IMR-90 (cell line): ENCODE data around the gene CCR5AS.

ENCODE experiments used
- ATAC-seq: fragments of 200-7000 bp; cut with Tn5 transposase; 2 replicates; pipeline ENCODE4 v1.9.1; 2020; ENCODE audit warnings: low read depth, mild to moderate bottlenecking, moderate library complexity
- BruUV-seq: library from RNA; stranded (reverse); fragments of 400-500 nt; replicated peaks from 2 replicates; lab custom pipeline; 2021; lab: Mats Ljungman, UMichigan
- CTCF ChIA-PET: fragments of 300-600 bp; formaldehyde crosslinking; extraction: SDS; loops from one replicate; lab custom pipeline; 2021; ENCODE audit warnings: antibody characterized with exemption; lab: Yijun Ruan, JAX
- POLR2A ChIA-PET: fragments of 300-600 bp; sonication (Branson Sonifier 250); formaldehyde crosslinking; loops from one replicate; lab custom pipeline; 2022; ENCODE audit warnings: antibody characterized with exemption; ENCODE audit not compliant: unreplicated experiment; lab: Charles Lee
- DNase-seq: peaks from one replicate; pipeline ENCODE4 v3.0.0; 2013
- H2AFZ ChIP-seq: replicated peaks from 2 replicates; pipeline ENCODE3; 2013; ENCODE audit warnings: low read length, mild to moderate bottlenecking; ENCODE audit not compliant: poor library complexity
- H2AK5ac ChIP-seq: 2 replicates; pipeline ENCODE4 v1.6.1; 2013; ENCODE audit warnings: low read depth, low read length, inconsistent platforms
- H2AK9ac ChIP-seq: replicated peaks from 2 replicates; pipeline ENCODE3; 2013; ENCODE audit warnings: mild to moderate bottlenecking, low read depth, low read length, moderate library complexity; ENCODE audit not compliant: poor library complexity
- H2BK120ac ChIP-seq: 2 replicates; pipeline ENCODE4 v1.6.1; 2013; ENCODE audit warnings: low read depth, low read length, inconsistent platforms
- H2BK15ac ChIP-seq: 3 replicates; pipeline ENCODE4 v1.6.1; 2013; ENCODE audit warnings: low read depth, low read length, inconsistent platforms
- H2BK20ac ChIP-seq: 2 replicates; pipeline ENCODE4 v1.6.1; 2013; ENCODE audit warnings: low read depth, mild to moderate bottlenecking, inconsistent platforms, low read length, moderate library complexity
- H2BK5ac ChIP-seq: 2 replicates; pipeline ENCODE4 v1.6.1; 2013; ENCODE audit warnings: mild to moderate bottlenecking, low read depth, low read length, inconsistent platforms; ENCODE audit not compliant: poor library complexity, severe bottlenecking
- H3K14ac ChIP-seq: replicated peaks from 2 replicates; pipeline ENCODE4 v1.6.1; 2013; ENCODE audit warnings: low read depth, low read length, inconsistent platforms
- H3K18ac ChIP-seq: 2 replicates; pipeline ENCODE4 v1.6.1; 2013; ENCODE audit warnings: low read depth, low read length, control low read depth
- H3K23ac ChIP-seq: 2 replicates; pipeline ENCODE4 v1.6.1; 2013; ENCODE audit warnings: low read depth, low read length, inconsistent platforms
- H3K27ac ChIP-seq: 2 replicates; pipeline ENCODE4 v1.5.1; 2013; ENCODE audit warnings: mild to moderate bottlenecking, control low read depth, low read length; ENCODE audit not compliant: insufficient read depth
- H3K27me3 ChIP-seq: 2 replicates; pipeline ENCODE4 v1.6.1; 2013; ENCODE audit warnings: low read length; ENCODE audit not compliant: control insufficient read depth, insufficient read depth
- H3K36me3 ChIP-seq: 2 replicates; pipeline ENCODE4 v1.6.1; 2013; ENCODE audit warnings: low read length, mixed read lengths; ENCODE audit not compliant: control insufficient read depth, insufficient read depth
- H3K4ac ChIP-seq: 2 replicates; pipeline ENCODE4 v1.6.1; 2013; ENCODE audit warnings: low read depth, low read length, inconsistent platforms
- H3K4me1 ChIP-seq: 2 replicates; pipeline ENCODE4 v1.6.1; 2013; ENCODE audit warnings: low read length, mixed read lengths; ENCODE audit not compliant: control insufficient read depth, insufficient read depth
- H3K4me2 ChIP-seq: 2 replicates; pipeline ENCODE4 v1.6.1; 2013; ENCODE audit warnings: low read depth, mild to moderate bottlenecking, control low read depth, low read length, moderate library complexity
- H3K4me3 ChIP-seq: 2 replicates; pipeline ENCODE4 v1.5.1; 2013; ENCODE audit warnings: low read depth, mild to moderate bottlenecking, control low read depth, low read length, moderate library complexity; ENCODE audit not compliant: insufficient read depth
- H3K56ac ChIP-seq: 2 replicates; pipeline ENCODE4 v1.6.1; 2013; ENCODE audit warnings: low read length, inconsistent platforms; ENCODE audit not compliant: insufficient read depth; ENCODE audit errors: extremely low read depth
- H3K79me1 ChIP-seq, 2 experiments: 2 replicates each; pipeline ENCODE4 v1.6.1; 2013; ENCODE audit warnings: low read length in 2 of 2, inconsistent platforms in 1 of 2, low read depth in 1 of 2
- H3K9ac ChIP-seq: 2 replicates; pipeline ENCODE4 v1.6.1; 2013; ENCODE audit warnings: low read depth, low read length, control low read depth
- H3K9me1 ChIP-seq: 2 replicates; pipeline ENCODE4 v1.6.1; 2013; ENCODE audit warnings: low read length, inconsistent platforms; ENCODE audit not compliant: insufficient read depth
- H3K9me3 ChIP-seq: 2 replicates; pipeline ENCODE4 v1.6.1; 2013; ENCODE audit warnings: low read length; ENCODE audit not compliant: control insufficient read depth, insufficient read depth
- H4K20me1 ChIP-seq: 2 replicates; pipeline ENCODE4 v1.6.1; 2013; ENCODE audit warnings: low read length, inconsistent platforms; ENCODE audit not compliant: insufficient read depth
- H4K5ac ChIP-seq: 2 replicates; pipeline ENCODE4 v1.6.1; 2013; ENCODE audit warnings: mild to moderate bottlenecking, low read depth, low read length, control low read depth
- H4K8ac ChIP-seq, 2 experiments: 2 replicates each; pipeline ENCODE4 v1.6.1; 2013; ENCODE audit warnings: low read depth in 2 of 2, low read length in 2 of 2, control low read depth in 1 of 2, inconsistent platforms in 1 of 2
- H4K91ac ChIP-seq: 2 replicates; pipeline ENCODE4 v1.6.1; 2013; ENCODE audit warnings: low read depth, low read length, inconsistent platforms; ENCODE audit not compliant: insufficient read depth
- BHLHE40 ChIP-seq: fragments of 150-350 bp; IDR thresholded peaks from 2 replicates; pipeline ENCODE4 v1.6.1; 2016; ENCODE audit warnings: mild to moderate bottlenecking, low read depth, low read length
- CEBPB ChIP-seq: IDR thresholded peaks from 2 replicates; pipeline ENCODE4 v1.6.1; 2012; ENCODE audit warnings: low read depth, low read length, improper control_type of control experiment
- CHD1 ChIP-seq: IDR thresholded peaks from 2 replicates; pipeline ENCODE4 v1.6.1; 2012; ENCODE audit warnings: low read depth, low read length, improper control_type of control experiment
- CTCF ChIP-seq: conservative IDR thresholded peaks from 2 replicates; pipeline ENCODE4 v1.5.1; 2012; ENCODE audit warnings: mild to moderate bottlenecking, low read depth, low read length, improper control_type of control experiment
- ELK1 ChIP-seq: fragments of 150-350 bp; IDR thresholded peaks from 2 replicates; pipeline ENCODE4 v1.6.1; 2016; ENCODE audit warnings: low read depth, mild to moderate bottlenecking, low read length, moderate library complexity, borderline replicate concordance
- FOS ChIP-seq: fragments of 150-350 bp; IDR thresholded peaks from 2 replicates; pipeline ENCODE4 v1.6.1; 2016; ENCODE audit warnings: low read depth, low read length
- MAFK ChIP-seq: IDR thresholded peaks from 2 replicates; pipeline ENCODE4 v1.6.1; 2012; ENCODE audit warnings: low read depth, low read length, improper control_type of control experiment
- MAZ ChIP-seq: IDR thresholded peaks from 2 replicates; pipeline ENCODE4 v1.6.1; 2012; ENCODE audit warnings: low read depth, mild to moderate bottlenecking, low read length, improper control_type of control experiment, moderate library complexity, borderline replicate concordance
- MXI1 ChIP-seq: IDR thresholded peaks from 2 replicates; pipeline ENCODE4 v1.6.1; 2012; ENCODE audit warnings: low read depth, mild to moderate bottlenecking, low read length, moderate library complexity, borderline replicate concordance
- NFE2L2 ChIP-seq: fragments of 150-350 bp; IDR thresholded peaks from 2 replicates; pipeline ENCODE4 v1.6.1; 2016; ENCODE audit warnings: low read depth, mild to moderate bottlenecking, low read length
- POLR2A ChIP-seq: IDR thresholded peaks from 2 replicates; pipeline ENCODE4 v1.6.1; 2012; ENCODE audit warnings: mild to moderate bottlenecking, low read depth, low read length
- RAD21 ChIP-seq: IDR thresholded peaks from 2 replicates; pipeline ENCODE4 v1.6.1; 2012; ENCODE audit warnings: low read length, improper control_type of control experiment
- RCOR1 ChIP-seq: IDR thresholded peaks from 2 replicates; pipeline ENCODE4 v1.6.1; 2012; ENCODE audit warnings: mild to moderate bottlenecking, low read length, improper control_type of control experiment; ENCODE audit not compliant: insufficient replicate concordance
- RFX5 ChIP-seq: IDR thresholded peaks from 2 replicates; pipeline ENCODE4 v1.8.0; 2012; ENCODE audit warnings: low read depth, mild to moderate bottlenecking, low read length, moderate library complexity
- SMC3 ChIP-seq: fragments of 150-350 bp; IDR thresholded peaks from 2 replicates; pipeline ENCODE4 v1.6.1; 2016; ENCODE audit warnings: low read depth, mild to moderate bottlenecking, antibody characterized with exemption, low read length, moderate library complexity
- USF2 ChIP-seq: fragments of 150-350 bp; IDR thresholded peaks from 2 replicates; pipeline ENCODE4 v1.6.1; 2017; ENCODE audit warnings: mild to moderate bottlenecking, antibody characterized with exemption, low read length, low read depth
- WGBS, 2 experiments: methylation state at CpG; one replicate each; pipeline versions ENCODE4 v1.1.5 to v1.1.7; 2013; ENCODE audit warnings: missing lambda C conversion rate in 2 of 2; ENCODE audit not compliant: insufficient read length in 1 of 2; ENCODE audit errors: extremely low coverage in 2 of 2; 5-methylcytosine and 5-hydroxymethylcytosine counted together
- dilution Hi-C: fragments of 300-500 bp; cut with HindIII; formaldehyde crosslinking; loops from one replicate; pipeline ENCODE4 v1.14.3; 2018; ENCODE audit warnings: low sequenced_read_pairs; ENCODE audit not compliant: unreplicated experiment
- in situ Hi-C: fragments of 300-500 bp; cut with MboI; formaldehyde crosslinking; loops from 3 replicates; pipeline ENCODE4 v1.14.3; 2019; ENCODE audit warnings: low sequenced_read_pairs, inconsistent platforms, mixed read lengths
- intact Hi-C: fragments of 100-400 bp; cut with micrococcal nuclease; formaldehyde crosslinking; loops from 2 replicates; pipeline ENCODE4 v1.10.0; 2022

CCR5AS gene

DNA sequence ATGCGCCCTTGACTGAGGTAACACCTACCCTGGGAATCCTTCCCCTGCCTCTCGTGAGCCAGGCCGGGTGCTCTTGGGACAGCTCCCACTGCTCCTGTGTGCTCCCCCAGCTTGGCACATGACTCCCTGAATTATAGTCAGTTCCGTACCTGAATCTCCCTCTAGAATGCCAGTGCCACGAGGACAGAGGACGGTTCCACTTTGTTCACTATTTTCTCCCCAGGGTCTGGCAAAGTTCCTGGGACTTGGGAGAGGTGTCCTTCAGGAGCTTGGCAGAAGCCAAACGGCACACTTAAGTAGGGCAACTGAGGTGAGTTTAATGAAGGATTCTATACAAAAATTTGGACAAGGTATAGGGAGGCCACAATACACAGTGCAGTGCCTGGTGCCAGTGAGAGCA lies 9.8 kb downstream of the CCR5AS start:
- DNase-seq (no peak), ATAC-seq (no peak)
- Histone ChIP-seq H3K4me3 (no peak overlapping the region), H4K5ac (no peak overlapping the region), H3K9me1 (no peaks in the 10 kb centered on the region; the same call in 1 of the 2 replicates), H3K4me2 (no peak overlapping the region), H3K4ac (no peak overlapping the region), H3K23ac (no peak overlapping the region), H3K14ac (no peak overlapping the region), H2AK9ac (no peak overlapping the region), H2AFZ (no peak overlapping the region), H3K27ac (no peak overlapping the region), H2BK120ac (no peak overlapping the region), H3K27me3 (peaks cover 4% of the 10 kb centered on the region), H3K79me1 (no peaks in the 10 kb centered on the region), H3K18ac (no peak overlapping the region), H3K9ac (no peak overlapping the region), H3K4me1 (peaks cover 9% of the 10 kb centered on the region), H2BK5ac (no peak overlapping the region), H3K56ac (no peak overlapping the region), H2AK5ac (no peak overlapping the region), H2BK15ac (no peak overlapping the region), H2BK20ac (no peak overlapping the region), H4K8ac (no peak overlapping the region), H4K91ac (no peak overlapping the region), H3K36me3 (no peaks in the 10 kb centered on the region), H3K9me3 (no peaks in the 10 kb centered on the region), H4K20me1 (no peaks in the 10 kb centered on the region)
- in situ Hi-C loops (no loop called here), dilution Hi-C loops (no loop called here), intact Hi-C loops (no loop called here)
- no TSS peak for BruUV-seq
- ChIA-PET POLR2A (no interaction called here), CTCF (no interaction called here)
- TF ChIP-seq MAZ: no peak
- TF ChIP-seq RFX5: no peak
- no peak for TF ChIP-seq ELK1
- no peak for TF ChIP-seq RAD21
- TF ChIP-seq NFE2L2: no peak
- TF ChIP-seq BHLHE40: no peak
- TF ChIP-seq SMC3: no peak
- TF ChIP-seq RCOR1: no peak
- TF ChIP-seq USF2: no peak
- TF ChIP-seq CTCF: no peak
- no peak for TF ChIP-seq FOS
- TF ChIP-seq MAFK: no peak
- no peak for TF ChIP-seq CEBPB
- no peak for TF ChIP-seq POLR2A
- no peak for TF ChIP-seq MXI1
- no peak for TF ChIP-seq CHD1
- WGBS, 2 experiments: 86% methylated on average over 4 of the region's 7 CpGs; no CpG with 5 or more reads in 1 of the 2 experiments
